GM20000 (cell line): ENCODE results near the gene CCDC92.

Experiments used
- DNase-seq: peaks from one replicate; pipeline ENCODE4 v3.0.0; 2012; ENCODE audit warnings: low spot score
- TF ChIP-seq, protein P1 (sequence below): IDR thresholded peaks from 2 replicates; pipeline ENCODE4 v1.5.1; 2012; ENCODE audit warnings: mild to moderate bottlenecking, control low read depth; ENCODE audit errors: extremely low read depth, missing control alignments

The CCDC92 gene

DNA sequence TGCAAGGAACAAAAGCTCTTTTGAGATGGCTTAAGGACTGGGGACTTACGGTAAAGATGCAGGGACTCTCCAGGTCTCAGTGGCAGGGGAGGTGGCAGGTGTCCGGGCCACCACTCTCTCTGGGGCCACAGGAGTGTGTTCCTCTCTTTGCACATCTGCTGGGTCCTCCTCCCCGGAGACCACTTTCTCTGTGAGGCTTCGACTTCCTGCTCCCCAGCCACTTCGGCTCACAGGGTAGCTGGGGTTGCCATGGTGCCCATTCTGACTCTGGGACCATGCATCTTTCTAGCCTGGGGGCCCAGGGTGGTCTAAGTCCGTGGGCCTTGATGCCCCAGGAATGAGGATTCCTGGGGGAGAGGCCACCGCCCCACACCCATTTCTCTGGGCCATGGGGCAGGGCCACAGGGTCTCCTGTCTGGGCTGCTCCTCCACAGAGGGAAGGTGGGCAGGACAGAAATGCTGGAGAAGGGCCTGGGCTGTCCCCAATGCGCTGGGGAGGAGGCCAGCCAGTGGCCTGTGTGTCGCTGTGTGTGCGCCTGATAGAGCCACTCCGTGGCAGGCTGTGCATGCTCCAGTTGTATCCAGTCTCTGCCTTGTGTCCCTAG is 38.5 kb downstream of the CCDC92 start:
- TF ChIP-seq, protein P1, sequence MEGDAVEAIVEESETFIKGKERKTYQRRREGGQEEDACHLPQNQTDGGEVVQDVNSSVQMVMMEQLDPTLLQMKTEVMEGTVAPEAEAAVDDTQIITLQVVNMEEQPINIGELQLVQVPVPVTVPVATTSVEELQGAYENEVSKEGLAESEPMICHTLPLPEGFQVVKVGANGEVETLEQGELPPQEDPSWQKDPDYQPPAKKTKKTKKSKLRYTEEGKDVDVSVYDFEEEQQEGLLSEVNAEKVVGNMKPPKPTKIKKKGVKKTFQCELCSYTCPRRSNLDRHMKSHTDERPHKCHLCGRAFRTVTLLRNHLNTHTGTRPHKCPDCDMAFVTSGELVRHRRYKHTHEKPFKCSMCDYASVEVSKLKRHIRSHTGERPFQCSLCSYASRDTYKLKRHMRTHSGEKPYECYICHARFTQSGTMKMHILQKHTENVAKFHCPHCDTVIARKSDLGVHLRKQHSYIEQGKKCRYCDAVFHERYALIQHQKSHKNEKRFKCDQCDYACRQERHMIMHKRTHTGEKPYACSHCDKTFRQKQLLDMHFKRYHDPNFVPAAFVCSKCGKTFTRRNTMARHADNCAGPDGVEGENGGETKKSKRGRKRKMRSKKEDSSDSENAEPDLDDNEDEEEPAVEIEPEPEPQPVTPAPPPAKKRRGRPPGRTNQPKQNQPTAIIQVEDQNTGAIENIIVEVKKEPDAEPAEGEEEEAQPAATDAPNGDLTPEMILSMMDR: no peak
- no peak for DNase-seq

DNA sequence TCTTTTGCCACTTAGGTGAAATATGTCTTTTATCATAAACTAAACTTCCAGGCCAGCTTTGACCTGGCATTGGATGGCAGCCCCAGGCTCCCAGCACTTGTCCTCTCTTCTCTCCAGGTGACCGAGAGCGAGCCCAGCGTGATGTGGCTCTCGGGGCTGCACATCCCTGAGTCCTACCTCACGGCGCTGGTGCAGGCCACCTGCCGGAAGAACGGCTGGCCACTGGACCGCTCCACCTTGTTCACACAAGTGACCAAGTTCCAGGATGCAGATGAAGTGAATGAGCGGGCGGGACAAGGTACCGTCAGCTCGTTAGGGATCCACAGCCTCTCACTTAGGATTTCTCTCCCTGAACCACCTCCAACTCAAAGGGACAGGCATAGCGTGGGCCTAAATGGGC is 39.4 kb downstream of the CCDC92 start:
- TF ChIP-seq, protein P1: no peak
- DNase-seq: no peak

DNA sequence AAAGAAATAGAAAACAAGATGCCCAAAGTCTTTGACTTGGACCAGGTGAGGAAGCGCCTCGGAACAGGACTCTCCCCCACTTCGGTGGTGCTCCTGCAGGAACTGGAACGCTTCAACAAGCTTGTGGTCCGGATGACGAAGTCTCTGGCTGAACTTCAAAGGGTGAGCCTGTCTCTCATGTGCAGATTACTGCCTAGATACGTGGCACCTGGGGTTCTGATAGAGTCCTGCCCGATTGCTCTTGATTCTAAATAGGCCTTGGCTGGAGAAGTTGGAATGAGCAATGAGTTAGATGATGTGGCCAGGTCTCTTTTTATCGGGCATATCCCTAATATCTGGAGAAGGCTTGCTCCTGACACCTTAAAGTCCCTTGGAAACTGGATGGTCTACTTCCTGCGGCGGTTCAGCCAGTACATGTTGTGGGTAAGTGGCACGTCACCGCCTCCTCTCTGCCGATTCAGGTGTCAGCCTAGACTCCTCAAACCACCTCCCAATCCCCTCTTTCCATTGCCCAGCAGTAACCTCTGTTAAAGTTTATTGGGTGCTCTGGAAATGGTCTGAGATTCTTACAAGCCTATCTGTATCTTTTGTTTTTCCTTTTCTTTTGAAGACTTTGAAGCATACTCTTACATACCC is 40.8 kb downstream of the CCDC92 start:
- no peak for DNase-seq
- TF ChIP-seq, protein P1: no peak

DNA sequence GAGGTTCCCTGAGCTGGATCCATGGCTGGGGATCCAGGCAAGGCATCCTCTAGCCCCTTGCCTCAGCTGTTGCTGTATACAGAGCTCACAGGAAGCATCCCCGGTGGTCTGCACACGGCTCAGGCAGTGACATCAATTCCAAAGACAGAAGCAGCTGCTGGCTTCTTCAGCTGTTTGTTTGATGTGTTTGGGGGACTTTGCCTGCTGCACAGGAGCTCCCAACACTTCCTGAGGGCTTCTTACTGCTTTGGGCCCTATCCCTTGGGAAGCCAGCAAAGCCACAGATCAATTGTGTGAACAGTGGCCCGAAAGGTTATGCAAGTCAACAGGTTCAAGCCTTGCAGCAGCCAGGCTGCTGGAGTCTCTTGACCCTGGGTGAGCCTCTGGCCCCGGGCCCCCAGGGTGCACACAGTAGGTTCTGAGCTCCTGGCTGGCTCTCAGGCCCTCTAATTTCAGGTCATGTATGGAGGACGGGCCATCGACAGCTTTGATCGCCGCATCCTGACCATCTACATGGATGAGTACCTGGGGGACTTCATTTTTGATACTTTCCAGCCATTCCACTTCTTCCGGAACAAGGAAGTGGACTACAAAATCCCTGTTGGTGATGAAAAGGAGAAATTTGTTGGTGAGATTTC is 42.6 kb downstream of the CCDC92 start:
- no peak for DNase-seq
- TF ChIP-seq, protein P1: no peak

DNA sequence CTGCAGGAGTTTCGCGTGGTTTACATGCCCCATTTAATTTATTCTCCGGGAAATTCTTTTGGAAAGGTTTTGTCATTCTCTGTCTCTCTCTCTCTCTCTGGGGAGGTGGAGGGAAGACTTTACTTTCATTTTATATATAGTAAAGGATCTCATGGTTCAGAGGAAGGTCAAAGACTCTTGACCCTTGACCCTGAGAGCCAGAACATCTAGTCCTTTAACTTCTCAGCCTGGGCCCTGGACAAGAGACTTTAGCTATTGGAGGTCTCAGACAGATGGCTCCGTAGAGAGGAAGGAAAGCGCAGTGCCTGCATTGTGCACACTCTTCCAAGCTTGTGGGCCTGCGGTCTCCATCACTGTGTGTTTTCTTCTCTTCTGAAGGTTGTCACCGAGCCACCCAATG is 43.7 kb downstream of the CCDC92 start:
- TF ChIP-seq, protein P1: no peak
- DNase-seq: no peak

DNA sequence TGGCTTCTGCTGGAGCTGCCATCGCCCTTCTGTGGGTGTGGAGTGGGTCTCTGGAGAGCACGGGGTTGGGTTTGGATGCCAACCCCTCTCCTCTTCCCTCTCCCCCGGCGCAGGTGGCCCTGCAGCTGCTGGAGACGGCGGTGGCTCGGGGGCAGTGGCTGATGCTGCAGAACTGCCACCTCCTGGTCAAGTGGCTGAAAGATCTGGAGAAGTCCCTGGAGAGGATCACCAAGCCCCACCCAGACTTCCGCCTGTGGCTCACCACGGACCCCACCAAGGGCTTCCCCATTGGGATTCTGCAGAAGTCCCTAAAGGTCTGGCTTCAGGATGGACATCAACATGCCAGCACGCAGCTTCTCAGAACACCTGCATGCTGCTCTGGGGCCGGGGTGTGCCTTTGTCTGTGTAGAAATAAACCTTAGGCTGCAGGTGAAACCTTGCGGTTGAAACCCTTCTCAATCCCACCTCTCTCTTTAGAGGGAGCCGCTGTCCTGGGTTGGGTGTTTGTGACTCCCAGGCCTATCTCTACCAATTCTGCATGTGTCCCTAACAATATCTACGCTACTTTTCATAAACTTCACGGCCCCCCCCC is 44.3 kb downstream of the CCDC92 start:
- DNase-seq: no peak
- TF ChIP-seq, protein P1: no peak

DNA sequence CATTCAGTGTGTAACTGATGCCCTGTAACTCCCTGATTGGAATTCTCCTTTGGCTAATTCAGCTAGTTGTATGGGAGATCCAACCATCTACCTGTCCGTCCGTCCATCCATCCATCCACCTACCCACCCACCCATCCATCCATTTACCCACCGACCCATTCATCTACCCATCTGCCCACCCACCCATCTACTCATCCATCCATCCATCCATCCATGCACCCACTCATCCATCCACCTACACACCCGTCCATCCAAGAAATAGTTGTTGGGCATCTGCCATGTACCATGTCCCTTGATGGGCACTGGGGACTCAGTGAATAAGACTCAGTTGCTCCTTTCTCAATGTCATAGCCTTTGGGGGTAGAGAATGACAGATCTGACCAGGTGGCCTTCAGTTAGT is 48.1 kb downstream of the CCDC92 start:
- TF ChIP-seq, protein P1: no peak
- DNase-seq: no peak
